Progenitor cell of endocrine pancreas (in vitro differentiated cells): ENCODE results near the gene FAM9C. TPM values are rescaled to one million over a fixed set of nuclear protein-coding genes. Genes with fewer than 3 reads are reported as not detected.
"Not testable (repeated sequence)": the region's sequence is repeated elsewhere in the genome, so short reads cannot be mapped to it uniquely, and the experiment has no call there.

Experiments used
- DNase-seq: peaks from one replicate; pipeline ENCODE4 v3.0.0; 2021; ENCODE audit warnings: low spot score; ENCODE audit not compliant: unreplicated experiment
- H3K27ac Mint-ChIP-seq: 2 replicates; pipeline ENCODE4 v1.8.0; 2021; ENCODE audit warnings: mild to moderate bottlenecking, moderate library complexity, mixed read lengths
- H3K27me3 Mint-ChIP-seq: 2 replicates; pipeline ENCODE4 v1.8.0; 2021; ENCODE audit warnings: mixed read lengths
- H3K36me3 Mint-ChIP-seq: 2 replicates; pipeline ENCODE4 v1.8.0; 2022; ENCODE audit warnings: mixed read lengths; ENCODE audit not compliant: insufficient read depth
- H3K4me1 Mint-ChIP-seq: 2 replicates; pipeline ENCODE4 v1.8.0; 2021; ENCODE audit warnings: low read depth, mixed read lengths
- H3K4me3 Mint-ChIP-seq: 2 replicates; pipeline ENCODE4 v1.8.0; 2021; ENCODE audit warnings: low read depth, mild to moderate bottlenecking, moderate library complexity, mixed read lengths
- H3K9me3 Mint-ChIP-seq: 2 replicates; pipeline ENCODE4 v1.8.0; 2021; ENCODE audit warnings: low read depth, mixed read lengths
- total RNA-seq: library from RNA; stranded (reverse); gene quantifications from 2 replicates; pipeline ENCODE4 v1.2.1, GENCODE V29; 2021
- TF ChIP-seq, protein P1 (sequence below): fragments of 200-600 bp; sonication (generic); IDR thresholded peaks from one replicate; pipeline ENCODE4 v1.5.0; 2021; ENCODE audit warnings: antibody characterized with exemption, mild to moderate bottlenecking; ENCODE audit not compliant: unreplicated experiment

Gene FAM9C
- total RNA-seq, 1 donor from 2014 or later: not detected

DNA sequence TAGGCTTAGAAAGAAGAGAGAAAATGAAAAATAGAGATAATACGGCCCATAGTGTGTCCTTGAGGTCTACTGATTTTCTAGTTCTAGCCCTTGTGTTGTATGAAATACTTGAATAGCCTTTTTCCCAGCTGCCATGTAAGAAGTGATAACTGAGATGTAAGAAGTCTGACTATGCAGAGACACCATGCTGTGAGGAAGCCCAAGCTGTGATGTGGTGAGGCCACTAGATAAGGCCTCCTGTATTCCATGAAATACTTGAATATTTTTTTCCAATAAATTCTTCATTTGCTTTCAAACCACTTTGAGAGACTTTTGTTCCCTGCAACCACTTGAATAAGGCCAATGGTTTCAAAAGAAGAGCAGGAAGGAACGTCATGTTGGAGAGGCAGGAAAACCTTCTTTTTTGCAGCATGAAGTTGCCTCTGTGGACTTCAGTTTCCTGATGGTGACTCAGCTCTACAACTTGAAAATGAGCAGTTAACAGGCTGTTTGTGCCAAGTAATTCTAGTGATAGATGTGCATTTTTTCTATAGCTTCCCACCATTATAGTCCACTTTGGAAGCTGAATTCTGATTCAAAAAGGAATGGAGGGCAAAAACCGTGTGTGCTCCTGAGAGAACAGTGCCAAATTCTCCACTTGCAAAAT, 25.5 kb upstream of the FAM9C start:
- peaks cover 2% of the 10 kb centered on the region for H3K36me3 Mint-ChIP-seq
- DNase-seq: no peak
- no peak overlapping the region for H3K4me3 Mint-ChIP-seq
- H3K27me3 Mint-ChIP-seq: no peaks in the 10 kb centered on the region
- TF ChIP-seq, protein P1, sequence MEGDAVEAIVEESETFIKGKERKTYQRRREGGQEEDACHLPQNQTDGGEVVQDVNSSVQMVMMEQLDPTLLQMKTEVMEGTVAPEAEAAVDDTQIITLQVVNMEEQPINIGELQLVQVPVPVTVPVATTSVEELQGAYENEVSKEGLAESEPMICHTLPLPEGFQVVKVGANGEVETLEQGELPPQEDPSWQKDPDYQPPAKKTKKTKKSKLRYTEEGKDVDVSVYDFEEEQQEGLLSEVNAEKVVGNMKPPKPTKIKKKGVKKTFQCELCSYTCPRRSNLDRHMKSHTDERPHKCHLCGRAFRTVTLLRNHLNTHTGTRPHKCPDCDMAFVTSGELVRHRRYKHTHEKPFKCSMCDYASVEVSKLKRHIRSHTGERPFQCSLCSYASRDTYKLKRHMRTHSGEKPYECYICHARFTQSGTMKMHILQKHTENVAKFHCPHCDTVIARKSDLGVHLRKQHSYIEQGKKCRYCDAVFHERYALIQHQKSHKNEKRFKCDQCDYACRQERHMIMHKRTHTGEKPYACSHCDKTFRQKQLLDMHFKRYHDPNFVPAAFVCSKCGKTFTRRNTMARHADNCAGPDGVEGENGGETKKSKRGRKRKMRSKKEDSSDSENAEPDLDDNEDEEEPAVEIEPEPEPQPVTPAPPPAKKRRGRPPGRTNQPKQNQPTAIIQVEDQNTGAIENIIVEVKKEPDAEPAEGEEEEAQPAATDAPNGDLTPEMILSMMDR: no peak
- H3K4me1 Mint-ChIP-seq: no peaks in the 10 kb centered on the region
- peaks cover 33% of the 10 kb centered on the region for H3K9me3 Mint-ChIP-seq
- no peak overlapping the region for H3K27ac Mint-ChIP-seq

DNA sequence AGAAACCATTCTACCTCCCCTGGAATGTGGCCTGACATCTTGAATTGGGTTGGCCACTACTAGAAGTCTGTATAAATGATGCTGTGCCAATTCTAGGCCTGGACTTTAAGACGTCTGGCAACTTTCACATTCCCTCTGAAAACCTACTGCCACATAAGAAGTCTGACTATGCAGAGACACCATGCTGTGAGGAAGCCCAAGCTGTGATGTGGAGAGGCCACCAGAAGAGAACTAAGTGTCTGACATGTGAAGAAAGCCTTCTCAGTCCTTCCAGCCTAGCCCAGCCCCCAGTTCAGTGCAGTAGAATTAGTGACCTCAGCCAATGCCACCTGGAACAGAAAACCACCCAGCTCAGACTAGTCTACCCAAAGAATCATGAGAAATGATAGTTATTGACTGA, 24.2 kb upstream of the FAM9C start:
- DNase-seq: no peak
- Mint-ChIP-seq H3K4me1 (no peaks in the 10 kb centered on the region), H3K27ac (no peak overlapping the region), H3K9me3 (peaks cover 24% of the 10 kb centered on the region), H3K4me3 (no peak overlapping the region), H3K27me3 (no peaks in the 10 kb centered on the region), H3K36me3 (peaks cover 2% of the 10 kb centered on the region)
- TF ChIP-seq, protein P1: no peak

DNA sequence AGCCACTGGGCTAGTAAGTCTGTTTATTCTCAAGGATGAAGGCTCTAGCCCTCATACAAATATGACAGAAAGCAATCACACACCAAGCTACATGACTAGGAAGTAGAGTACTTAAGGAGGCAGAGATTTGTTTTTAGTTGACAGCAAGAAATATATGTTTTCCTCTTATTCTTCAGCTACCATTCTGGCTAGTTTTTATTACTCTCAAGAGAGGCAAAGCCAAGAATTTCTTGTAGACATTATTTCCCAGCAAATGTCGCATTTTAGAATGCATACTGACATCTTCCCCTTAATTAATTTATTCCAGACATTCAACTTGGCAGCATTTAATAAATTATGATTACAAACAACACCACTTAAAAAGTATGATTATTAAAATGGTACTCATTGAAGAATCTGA, 23.4 kb upstream of the FAM9C start:
- H3K4me1 Mint-ChIP-seq: no peaks in the 10 kb centered on the region
- TF ChIP-seq, protein P1: no peak
- no peak for DNase-seq
- no peak overlapping the region for H3K27ac Mint-ChIP-seq
- H3K9me3 Mint-ChIP-seq: peaks cover 26% of the 10 kb centered on the region
- H3K4me3 Mint-ChIP-seq: no peak overlapping the region
- H3K27me3 Mint-ChIP-seq: no peaks in the 10 kb centered on the region
- H3K36me3 Mint-ChIP-seq: peaks cover 4% of the 10 kb centered on the region

DNA sequence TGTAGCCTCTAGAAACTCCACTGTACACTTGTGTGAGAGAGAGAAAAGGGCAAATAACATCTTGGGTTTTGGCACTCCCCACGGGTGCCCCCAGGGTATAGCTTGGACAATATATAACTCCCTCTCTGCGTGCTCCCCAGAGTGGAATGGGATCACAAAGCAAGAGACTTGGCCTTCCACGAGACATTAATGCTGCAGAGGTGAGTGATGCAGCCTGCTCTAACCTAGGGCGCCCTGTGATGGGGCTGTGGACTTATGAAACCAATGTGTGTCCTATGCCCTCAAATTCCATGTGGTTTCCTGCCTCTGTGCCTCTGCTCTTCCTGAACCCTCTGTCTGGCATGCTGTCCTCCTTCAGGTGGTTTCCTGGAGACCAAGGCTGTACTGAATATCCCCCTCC, 22.0 kb upstream of the FAM9C start:
- H3K27me3 Mint-ChIP-seq: no peaks in the 10 kb centered on the region
- DNase-seq: no peak
- H3K36me3 Mint-ChIP-seq: peaks cover 6% of the 10 kb centered on the region
- no peaks in the 10 kb centered on the region for H3K4me1 Mint-ChIP-seq
- TF ChIP-seq, protein P1: no peak
- H3K9me3 Mint-ChIP-seq: peaks cover 25% of the 10 kb centered on the region
- H3K27ac Mint-ChIP-seq: no peak overlapping the region
- H3K4me3 Mint-ChIP-seq: no peak overlapping the region

DNA sequence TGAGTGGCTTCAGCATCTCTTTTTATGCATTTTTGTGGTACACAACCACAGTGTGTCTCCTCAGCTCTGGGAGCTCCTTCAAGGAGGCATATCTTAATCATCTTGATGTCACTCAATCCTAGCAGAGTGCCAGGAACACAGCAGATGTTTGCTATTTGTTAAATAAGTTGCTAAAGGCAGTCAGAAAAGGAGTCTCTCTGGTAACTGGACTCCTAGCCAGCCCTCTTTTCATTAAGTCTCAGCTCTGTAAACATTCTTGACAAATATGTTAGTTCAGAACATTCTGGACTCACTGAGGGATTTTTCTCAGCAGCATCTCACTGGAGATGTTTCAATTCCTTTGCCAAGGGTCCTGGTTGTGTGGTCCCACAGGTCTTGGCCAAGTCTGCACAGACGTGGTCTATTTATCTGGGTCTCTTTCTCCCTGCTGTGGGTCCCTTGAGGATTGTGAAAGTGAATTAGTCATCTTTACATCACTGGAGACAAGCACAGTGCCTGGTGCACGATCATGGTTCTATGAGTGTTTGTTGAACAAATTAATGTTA, 20.3 kb upstream of the FAM9C start:
- peaks cover 32% of the 10 kb centered on the region for H3K9me3 Mint-ChIP-seq
- H3K4me3 Mint-ChIP-seq: no peak overlapping the region
- H3K27me3 Mint-ChIP-seq: no peaks in the 10 kb centered on the region

DNA sequence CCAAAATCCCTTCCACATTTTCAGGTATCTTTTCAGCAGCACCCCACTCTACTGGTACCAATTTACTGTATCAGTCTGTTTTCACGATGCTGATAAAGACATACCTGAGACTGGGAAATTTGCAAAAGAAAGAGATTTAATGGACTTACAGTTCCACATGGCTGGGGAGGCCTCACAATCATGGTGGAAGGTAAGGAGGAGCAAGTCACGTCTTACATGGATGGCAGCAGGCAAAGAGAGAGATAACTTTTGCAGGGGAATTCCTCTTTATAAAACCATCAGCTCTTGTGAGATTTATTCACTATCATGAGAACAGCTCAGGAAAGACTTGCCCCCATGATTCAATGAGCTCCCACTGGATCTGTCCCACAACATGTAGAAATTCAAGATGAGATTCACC, 18.7 kb upstream of the FAM9C start:
- not testable (repeated sequence) for H3K27ac Mint-ChIP-seq, DNase-seq, H3K36me3 Mint-ChIP-seq, H3K27me3 Mint-ChIP-seq, H3K4me3 Mint-ChIP-seq
- Mint-ChIP-seq H3K4me1 (peaks cover 16% of the 10 kb centered on the region), H3K9me3 (peaks cover 23% of the 10 kb centered on the region)

More for the DNA sequence above, 20.3 kb upstream of the FAM9C start:
- Mint-ChIP-seq H3K27ac (no peak overlapping the region), H3K4me1 (peaks cover 7% of the 10 kb centered on the region), H3K36me3 (peaks cover 8% of the 10 kb centered on the region)
- TF ChIP-seq, protein P1: no peak
- DNase-seq: no peak

DNA sequence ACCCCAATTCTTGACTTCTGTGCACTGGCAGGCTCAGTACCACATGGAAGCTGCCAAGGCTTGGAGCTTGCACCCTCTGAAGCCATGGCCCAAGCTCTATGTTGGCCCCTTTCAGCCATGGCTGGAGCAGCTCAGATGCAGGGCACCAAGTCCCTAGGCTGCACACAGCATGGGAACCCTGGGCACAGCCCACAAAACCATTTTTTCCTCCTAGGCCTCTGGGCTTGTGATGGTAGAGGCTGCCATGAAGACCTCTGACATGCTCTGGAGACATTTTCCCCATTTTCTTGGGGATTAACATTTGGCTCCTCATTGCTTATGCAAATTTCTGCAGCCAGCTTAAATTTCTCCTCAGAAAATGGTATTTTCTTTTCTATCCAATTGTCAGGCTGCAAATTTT, 17.9 kb upstream of the FAM9C start:
- not testable (repeated sequence) for DNase-seq, H3K27me3 Mint-ChIP-seq, H3K27ac Mint-ChIP-seq, H3K4me3 Mint-ChIP-seq, H3K36me3 Mint-ChIP-seq
- Mint-ChIP-seq H3K4me1 (peaks cover 16% of the 10 kb centered on the region), H3K9me3 (peaks cover 30% of the 10 kb centered on the region)

DNA sequence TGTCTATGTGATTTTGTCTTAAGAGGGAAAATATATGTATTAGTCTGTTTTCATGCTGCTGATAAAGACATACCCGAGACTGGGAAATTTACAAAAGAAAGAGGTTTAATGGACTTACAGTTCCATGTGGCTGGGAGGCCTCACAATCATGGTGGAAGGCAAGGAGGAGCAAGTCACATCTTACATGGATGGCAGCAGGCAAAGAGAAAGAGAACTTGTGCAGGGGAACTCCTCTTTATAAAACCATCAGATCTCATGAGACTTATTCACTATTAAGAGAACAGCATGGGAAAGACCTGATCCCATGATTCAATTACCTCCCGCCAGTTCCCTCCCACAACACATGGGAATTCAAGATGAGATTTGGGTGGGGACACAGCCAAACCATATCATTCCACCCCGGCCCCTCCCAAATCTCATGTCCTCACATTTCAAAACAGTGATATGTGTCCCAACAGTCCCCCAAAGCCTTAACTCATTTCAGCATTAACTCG, 16.8 kb upstream of the FAM9C start:
- H3K27me3 Mint-ChIP-seq, H3K36me3 Mint-ChIP-seq, DNase-seq, H3K4me3 Mint-ChIP-seq, H3K27ac Mint-ChIP-seq: not testable (repeated sequence)
- peaks cover 16% of the 10 kb centered on the region for H3K4me1 Mint-ChIP-seq
- H3K9me3 Mint-ChIP-seq: peaks cover 28% of the 10 kb centered on the region
